HG02623 (cell line): ENCODE data around the gene FBXL16.

ENCODE experiments used
- ATAC-seq: cut with Tn5 transposase; IDR thresholded peaks from one replicate; pipeline ENCODE4 v1.9.1; 2021; ENCODE audit warnings: moderate library complexity; ENCODE audit not compliant: unreplicated experiment

Gene FBXL16

DNA sequence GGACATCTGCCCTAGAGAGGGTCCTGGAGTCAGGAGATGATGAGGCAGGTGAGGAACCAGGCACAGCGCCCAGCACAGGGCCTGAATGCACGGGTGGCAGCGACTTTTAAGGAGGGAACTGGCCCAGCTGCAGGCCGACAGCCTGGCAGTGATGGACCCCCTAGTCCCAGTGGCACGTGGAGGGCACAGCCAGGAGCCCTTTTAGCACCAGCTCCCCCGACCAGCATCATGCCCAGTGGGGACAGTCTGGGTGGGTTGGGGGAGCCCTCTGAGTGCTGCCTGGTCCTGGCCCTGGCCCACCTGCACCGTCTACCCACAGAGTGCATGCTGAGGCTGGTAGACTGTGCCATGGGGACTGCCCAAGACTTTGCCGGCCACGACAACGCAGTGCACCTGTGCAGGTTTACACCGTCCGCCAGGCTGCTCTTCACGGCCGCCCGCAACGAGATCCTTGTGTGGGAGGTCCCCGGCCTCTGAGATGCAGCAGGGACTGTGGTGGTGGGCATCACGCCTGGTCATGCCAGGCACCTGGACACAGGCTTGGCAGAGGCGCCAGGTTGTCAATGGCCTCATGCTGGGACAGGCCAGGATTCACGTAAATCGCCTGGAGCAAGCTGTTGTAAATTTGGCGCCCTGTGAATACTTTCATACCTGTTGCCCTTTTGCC, 38.4 kb downstream of the FBXL16 start:
- no peak for ATAC-seq

GRCh38 chr16:666572-666971, 39.0 kb downstream of the FBXL16 start:
- ATAC-seq: no peak

DNA sequence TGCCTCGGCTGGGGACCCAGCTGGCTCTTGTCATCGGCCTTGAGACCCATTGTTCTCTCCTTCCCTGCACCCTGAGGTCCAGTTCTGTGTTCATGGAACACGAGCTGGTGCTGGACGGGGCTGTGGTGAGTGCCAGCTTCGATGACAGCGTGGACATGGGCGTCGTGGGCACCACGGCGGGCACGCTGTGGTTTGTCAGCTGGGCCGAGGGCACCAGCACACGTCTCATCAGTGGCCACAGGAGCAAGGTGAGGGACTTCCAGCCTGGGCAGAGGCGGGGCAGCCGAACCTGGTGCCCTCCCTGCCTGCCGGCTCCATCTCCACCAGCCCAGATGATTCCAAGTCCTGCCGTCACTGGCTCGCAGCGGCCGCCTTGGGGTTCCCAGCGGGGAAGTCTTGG, 43.0 kb downstream of the FBXL16 start:
- no peak for ATAC-seq

GRCh38 chr16:662095-662494, 43.5 kb downstream of the FBXL16 start:
- ATAC-seq: no peak

DNA sequence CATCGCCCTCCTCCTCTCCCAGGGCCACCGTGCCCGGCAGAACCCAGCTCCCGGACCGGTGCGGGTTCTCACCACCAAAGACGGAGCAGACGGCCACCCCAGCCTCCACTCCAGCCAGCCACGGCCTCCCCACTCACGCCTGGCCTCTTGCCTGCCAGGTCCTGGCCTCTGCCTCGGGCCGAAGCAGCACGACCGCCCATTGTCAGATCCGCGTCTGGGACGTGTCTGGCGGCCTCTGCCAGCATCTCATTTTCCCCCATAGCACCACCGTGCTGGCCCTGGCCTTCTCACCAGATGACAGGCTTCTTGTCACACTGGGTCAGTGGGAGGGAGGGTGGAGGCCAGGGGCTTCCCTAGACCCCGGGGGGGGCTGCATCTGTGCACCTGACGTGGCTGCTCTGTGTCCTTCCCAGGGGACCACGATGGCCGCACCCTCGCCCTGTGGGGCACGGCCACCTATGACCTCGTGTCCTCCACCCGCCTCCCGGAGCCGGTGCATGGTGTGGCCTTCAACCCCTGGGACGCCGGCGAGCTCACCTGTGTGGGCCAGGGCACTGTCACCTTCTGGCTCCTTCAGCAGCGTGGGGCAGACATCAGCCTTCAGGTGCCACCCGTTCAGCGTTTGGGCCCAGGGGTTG, 44.3 kb downstream of the FBXL16 start:
- ATAC-seq: no peak

DNA sequence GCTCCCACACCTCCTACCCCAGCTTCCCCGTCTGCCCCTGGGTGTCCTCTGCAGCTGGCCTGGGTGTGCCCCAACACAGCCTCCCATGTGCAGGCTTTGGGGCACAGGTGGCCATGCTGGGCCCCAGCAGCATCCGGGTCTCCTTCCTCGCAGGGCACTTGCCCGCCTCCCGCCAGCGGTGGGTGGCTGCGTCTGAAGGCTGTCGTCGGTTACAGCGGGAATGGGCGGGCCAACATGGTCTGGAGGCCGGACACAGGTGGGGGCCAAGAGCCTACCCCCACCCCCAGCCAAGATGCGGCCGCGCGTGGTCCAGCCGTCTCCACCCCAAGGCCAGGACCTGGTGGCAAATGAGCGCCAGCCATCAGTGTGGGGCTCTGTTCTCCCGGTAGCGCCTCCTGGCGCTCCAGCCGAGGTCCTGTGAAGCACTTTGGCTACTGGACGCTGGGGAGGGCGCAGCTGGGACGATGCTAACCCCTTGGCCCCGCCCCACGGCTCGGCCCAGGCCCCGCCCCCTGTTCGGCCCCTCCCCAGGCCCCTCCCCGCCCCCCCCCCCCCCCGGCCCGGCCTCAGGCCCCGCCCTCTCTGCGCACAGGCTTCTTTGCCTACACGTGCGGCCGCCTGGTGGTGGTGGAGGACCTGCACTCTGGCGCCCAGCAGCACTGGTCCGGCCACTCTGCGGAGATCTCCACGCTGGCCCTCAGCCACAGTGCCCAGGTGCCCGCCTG, 45.0 kb downstream of the FBXL16 start:
- no peak for ATAC-seq

GRCh38 chr16:660132-660458, 45.5 kb downstream of the FBXL16 start:
- no peak for ATAC-seq

DNA sequence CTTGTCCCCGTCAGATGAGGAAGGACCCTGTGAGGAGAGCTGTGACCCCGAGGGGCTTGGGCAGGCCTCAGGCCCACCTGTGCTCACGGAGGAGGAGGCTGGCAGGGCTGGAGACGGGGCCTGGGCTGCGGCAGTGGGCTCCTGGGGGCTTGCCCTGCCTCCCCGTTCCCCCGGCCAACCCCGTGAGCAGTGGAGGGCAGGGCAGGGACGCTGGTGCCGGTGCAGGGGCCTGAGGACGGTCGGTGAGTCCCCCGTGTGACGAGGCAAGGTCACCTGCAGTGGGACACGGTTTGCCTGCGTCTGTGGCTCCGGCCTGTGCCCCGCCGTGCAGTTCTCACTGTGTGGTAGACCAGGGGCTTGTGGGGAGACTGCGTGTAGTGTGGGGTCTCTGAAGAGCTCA, 46.0 kb downstream of the FBXL16 start:
- ATAC-seq: no peak

DNA sequence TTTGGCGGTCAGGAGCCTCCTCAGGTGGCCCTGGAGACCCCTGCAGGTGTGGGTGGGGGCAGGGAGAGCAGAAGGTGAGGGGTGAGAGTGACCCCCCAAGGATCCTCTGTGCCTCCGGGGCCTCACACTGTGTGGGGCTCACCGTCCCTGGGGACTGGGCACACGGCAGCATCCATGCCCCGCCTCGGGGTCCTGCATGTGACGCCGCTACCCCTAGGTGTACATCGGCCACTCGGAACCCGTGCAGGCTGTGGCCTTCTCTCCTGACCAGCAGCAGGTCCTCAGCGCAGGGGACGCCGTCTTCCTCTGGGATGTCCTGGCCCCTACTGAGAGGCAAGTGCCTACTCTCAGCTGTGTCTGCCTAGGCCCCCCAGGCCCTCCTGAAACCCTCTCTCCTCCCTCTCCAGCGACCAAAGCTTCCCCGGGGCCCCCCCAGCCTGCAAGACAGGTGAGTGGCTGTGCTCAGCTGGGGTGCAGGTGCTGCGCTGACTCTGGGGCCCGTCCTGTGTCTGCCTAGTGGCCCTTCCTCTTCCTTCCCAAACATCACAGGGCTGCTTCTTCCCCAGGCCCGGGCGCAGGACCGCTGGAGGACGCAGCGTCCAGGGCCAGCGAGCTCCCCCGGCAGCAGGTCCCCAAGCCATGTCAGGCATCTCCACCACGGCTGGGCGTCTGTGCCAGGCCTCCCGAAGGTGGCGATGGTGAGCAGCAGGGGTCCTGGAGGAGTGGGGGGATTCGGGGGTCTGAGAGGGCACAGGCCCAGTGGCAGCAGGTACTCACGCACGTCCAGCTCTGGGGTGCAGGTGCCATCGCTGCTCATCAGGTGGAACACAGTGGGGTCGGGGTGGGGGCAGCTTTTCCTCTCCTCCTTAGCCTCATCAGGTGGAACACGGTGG, 46.7 kb downstream of the FBXL16 start:
- ATAC-seq: no peak

- no peak for ATAC-seq
Measured at GRCh38 chr16:657487-657886, 48.1 kb downstream of the FBXL16 start.

- ATAC-seq: no peak
Measured at GRCh38 chr16:654034-654433, 51.6 kb downstream of the FBXL16 start.

GRCh38 chr16:652454-653305, 52.9 kb downstream of the FBXL16 start:
- no peak for ATAC-seq

- ATAC-seq: no peak
Measured at GRCh38 chr16:651844-652243, 53.8 kb downstream of the FBXL16 start.

DNA sequence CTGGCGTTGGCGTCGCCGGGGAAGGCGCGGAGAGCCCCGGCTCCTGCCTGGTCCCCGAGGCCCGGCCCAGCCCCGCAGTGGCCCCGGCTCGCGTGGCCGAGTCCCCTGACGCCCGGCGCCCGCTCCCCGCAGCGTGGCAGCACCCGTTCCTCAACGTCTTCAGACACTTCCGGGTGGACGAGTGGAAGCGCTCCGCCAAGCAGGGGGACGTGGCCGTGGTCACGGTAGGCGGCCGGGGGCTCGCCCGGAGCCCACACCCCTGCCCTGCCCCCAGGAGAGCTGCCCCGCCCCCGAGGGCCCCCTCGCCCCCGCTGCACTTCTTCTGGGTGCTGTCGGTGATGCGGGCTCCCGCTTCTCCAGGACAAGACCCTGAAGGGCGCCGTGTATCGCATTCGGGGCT, 56.0 kb downstream of the FBXL16 start:
- ATAC-seq: no peak

DNA sequence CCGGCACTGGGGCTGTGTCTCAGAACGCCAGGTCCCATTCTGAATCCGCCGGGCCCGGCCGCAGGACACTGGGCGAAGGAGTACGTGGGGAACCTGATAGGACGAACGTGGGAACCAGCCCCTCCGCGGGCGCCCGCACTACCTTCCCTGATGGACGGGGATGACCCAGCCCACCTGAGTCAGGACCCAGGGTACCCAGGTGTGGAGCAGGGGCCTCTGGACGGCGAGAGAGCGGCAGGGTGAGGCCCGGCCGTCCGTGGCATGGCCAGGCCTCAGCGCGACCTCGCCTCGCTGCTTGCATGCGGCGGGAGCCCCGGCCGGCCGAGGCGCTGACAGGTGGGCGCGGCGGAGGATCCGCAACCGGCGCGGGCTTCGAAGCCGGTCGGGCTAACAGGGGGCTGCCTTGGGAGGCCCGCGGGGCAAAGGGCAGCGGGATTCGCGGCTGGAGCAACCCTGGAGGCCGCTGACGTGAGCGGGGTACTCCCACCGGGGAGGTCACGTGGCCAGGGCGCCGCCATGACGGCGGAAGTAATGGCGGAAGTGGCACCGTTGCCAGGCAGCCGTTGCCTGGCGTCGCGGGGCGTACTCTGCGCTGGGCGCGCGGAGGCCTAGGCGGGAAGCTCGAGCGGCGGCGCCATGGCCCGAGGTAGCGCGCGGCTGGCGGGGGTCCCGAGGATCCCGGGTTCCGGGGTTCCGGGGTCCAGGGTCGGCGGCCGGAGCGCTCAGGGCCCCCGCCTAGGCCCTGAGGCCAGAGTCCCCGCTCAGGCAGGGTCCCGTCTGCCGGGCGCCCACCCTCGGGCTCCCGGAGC, 56.6 kb downstream of the FBXL16 start, which contains the start of gene WDR90:
WDR90 (plus strand) TSS at position 585 of the 809 bp plus-strand sequence; CDS start at position 637, 52 bp downstream.
- peak; percentile 80 for ATAC-seq

DNA sequence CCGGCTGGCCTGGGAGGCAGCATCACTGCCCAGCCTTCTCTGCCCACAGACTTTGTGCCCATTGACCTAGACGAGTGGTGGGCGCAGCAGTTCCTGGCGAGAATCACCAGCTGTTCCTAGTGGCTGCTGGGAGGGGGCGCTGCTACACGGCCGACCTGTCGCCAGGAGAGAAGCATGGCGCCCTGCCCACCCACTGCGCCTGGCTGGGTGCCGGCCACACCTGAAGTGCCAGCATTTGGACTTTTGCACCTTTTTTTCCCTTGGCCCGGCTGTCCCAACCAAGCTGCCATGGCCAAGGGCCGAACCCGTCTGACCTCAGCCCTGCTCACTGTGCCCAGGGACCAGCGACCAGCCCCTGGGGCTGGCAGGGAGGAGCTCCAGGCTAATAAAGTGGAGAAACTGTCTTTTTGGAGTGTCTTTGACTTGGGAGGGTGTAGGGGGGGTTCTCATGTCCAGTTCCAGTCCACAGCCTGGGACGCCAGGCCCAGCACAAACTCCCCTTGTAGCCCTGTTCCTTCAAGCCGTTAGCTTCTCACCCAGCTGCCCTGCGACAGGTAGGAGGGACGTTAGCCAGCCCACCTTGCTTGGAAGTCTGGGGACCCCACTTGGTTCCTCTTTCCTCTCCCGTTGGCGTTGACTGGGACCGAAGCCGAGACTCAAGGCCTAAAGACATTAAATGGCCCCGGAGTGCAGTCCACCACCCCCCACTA, 57.4 kb downstream of the FBXL16 start:
- no peak for ATAC-seq

GRCh38 chr16:647173-647902, 58.3 kb downstream of the FBXL16 start:
- ATAC-seq: no peak

DNA sequence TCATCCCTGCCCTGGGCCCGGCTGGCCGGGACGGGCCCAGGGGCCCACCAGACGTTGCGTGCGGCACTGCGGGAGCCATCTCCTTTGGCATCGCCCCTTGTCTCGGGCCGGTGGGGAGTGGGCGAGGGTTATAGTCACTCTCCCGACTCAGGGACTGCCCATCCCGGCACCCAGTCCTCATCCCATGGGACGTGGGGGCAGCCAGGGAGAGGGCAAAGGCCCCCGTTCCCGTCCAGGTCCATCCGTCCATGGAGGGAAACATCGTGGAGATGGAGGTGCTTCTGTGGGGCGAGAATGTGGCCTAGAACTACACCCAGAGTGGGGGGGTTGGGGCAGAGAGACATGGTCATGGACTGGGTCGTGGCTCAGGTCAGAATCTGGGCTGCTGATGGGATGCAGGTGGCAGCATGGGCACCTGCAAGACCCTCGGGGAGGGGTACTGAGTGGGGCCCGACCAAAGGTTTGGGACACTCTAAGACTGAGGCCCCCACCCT, 58.9 kb downstream of the FBXL16 start:
- ATAC-seq: no peak
